Measurements from ENCODE around the gene LAMTOR5. TPM values are rescaled to one million over a fixed set of nuclear protein-coding genes. Genes with fewer than 3 reads are reported as not detected.

LAMTOR5 gene
- total RNA-seq, 2 donors from 2014 or later = 104 to 132 TPM

DNA sequence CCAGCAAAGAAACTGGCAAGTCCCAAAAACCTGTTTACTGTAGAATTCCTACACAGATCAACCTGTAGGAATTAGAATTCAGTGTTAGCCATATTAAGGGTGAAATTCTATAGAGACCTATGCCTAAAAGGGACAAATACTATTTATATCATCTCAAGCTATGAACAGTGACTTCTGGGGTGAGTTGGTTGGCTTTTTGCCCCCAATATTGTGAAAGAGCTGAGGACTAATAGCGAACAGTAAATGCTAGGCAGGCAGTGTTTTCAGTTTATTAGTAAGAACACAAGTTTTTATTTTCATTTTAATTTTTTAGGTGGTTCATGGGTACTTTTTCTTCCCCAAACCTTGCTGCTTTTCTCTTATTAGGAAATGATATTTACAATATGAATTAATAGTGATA is 32.0 kb downstream of the LAMTOR5 start:
- TF ChIP-seq, protein P1, sequence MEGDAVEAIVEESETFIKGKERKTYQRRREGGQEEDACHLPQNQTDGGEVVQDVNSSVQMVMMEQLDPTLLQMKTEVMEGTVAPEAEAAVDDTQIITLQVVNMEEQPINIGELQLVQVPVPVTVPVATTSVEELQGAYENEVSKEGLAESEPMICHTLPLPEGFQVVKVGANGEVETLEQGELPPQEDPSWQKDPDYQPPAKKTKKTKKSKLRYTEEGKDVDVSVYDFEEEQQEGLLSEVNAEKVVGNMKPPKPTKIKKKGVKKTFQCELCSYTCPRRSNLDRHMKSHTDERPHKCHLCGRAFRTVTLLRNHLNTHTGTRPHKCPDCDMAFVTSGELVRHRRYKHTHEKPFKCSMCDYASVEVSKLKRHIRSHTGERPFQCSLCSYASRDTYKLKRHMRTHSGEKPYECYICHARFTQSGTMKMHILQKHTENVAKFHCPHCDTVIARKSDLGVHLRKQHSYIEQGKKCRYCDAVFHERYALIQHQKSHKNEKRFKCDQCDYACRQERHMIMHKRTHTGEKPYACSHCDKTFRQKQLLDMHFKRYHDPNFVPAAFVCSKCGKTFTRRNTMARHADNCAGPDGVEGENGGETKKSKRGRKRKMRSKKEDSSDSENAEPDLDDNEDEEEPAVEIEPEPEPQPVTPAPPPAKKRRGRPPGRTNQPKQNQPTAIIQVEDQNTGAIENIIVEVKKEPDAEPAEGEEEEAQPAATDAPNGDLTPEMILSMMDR (conservative IDR thresholded peaks at IDR 0.05) = no peak
- Mint-ChIP-seq H3K4me1 (no peaks in the 10 kb centered on the region), H3K27ac (no peak overlapping the region), H3K9me3 (no peaks in the 10 kb centered on the region), H3K27me3 (ENCODE audit: insufficient read depth) (no peaks in the 10 kb centered on the region), H3K4me3 (no peak overlapping the region), H3K36me3 (ENCODE audit: low read depth) (peaks cover 39% of the 10 kb centered on the region)
- no peaks in the 10 kb centered on the region for H3K27me3 ChIP-seq (ENCODE audit: control insufficient read depth, insufficient read depth, low read length, poor library complexity, severe bottlenecking)
- H3K4me1 ChIP-seq (ENCODE audit: control insufficient read depth, insufficient read depth, low read length) = no peaks in the 10 kb centered on the region
- H3K4me3 ChIP-seq (ENCODE audit: low read length) = no peak overlapping the region
- 100% methylated on average over 1 of the region's 1 CpG; no CpG with 5 or more reads in 1 of the 2 experiments for WGBS, 2 experiments (ENCODE audit: insufficient coverage in 1 of 2, insufficient read length in 1 of 2)
- no peak for DNase-seq
- peaks cover 72% of the 10 kb centered on the region for H3K36me3 ChIP-seq (ENCODE audit: control insufficient read depth, insufficient read depth, low read length)
- no peaks in the 10 kb centered on the region for H3K9me3 ChIP-seq (ENCODE audit: control insufficient read depth, low read length)
- no peak overlapping the region for H3K27ac ChIP-seq (ENCODE audit: low read depth, low read length)
- H3K9ac ChIP-seq (ENCODE audit: extremely low read depth, low read length, poor library complexity, severe bottlenecking) = no peak overlapping the region

DNA sequence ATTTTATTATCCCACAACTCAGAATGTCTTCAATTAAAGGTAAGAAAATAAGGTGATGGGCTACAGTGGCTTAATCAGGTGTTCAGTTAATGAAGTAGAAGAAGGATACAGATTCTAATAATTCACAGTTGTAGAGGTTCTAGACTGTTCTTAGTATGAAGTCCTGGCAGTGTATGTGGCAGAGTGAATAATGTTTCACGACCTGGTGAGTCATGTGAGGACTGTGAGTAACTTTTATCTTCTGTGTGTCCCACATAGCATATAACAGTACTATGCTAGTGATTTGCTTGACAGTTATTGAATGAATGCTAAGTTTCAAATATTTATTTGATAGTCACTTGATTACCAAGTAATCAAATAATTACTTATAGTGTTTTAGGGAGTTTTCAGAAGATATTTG is 36.7 kb downstream of the LAMTOR5 start:
- Histone ChIP-seq H3K4me1 (ENCODE audit: control insufficient read depth, insufficient read depth, low read length) (no peaks in the 10 kb centered on the region), H3K27me3 (ENCODE audit: control insufficient read depth, insufficient read depth, low read length, poor library complexity, severe bottlenecking) (no peaks in the 10 kb centered on the region), H3K9me3 (ENCODE audit: control insufficient read depth, low read length) (no peaks in the 10 kb centered on the region), H3K4me3 (ENCODE audit: low read length) (no peak overlapping the region), H3K27ac (ENCODE audit: low read depth, low read length) (no peak overlapping the region), H3K36me3 (ENCODE audit: control insufficient read depth, insufficient read depth, low read length) (peaks cover 54% of the 10 kb centered on the region), H3K9ac (ENCODE audit: extremely low read depth, low read length, poor library complexity, severe bottlenecking) (no peak overlapping the region)
- no peaks in the 10 kb centered on the region for H3K4me1 Mint-ChIP-seq
- DNase-seq = no peak
- H3K36me3 Mint-ChIP-seq (ENCODE audit: low read depth) = peaks cover 19% of the 10 kb centered on the region
- H3K27ac Mint-ChIP-seq = peak overlapping the region; percentile 12
- H3K4me3 Mint-ChIP-seq = no peak overlapping the region
- TF ChIP-seq, protein P1 (conservative IDR thresholded peaks at IDR 0.05) = no peak
- no peaks in the 10 kb centered on the region for H3K27me3 Mint-ChIP-seq (ENCODE audit: insufficient read depth)
- H3K9me3 Mint-ChIP-seq = no peaks in the 10 kb centered on the region
- 93% methylated on average over 1 of the region's 1 CpG; no CpG with 5 or more reads in 1 of the 2 experiments for WGBS, 2 experiments (ENCODE audit: insufficient coverage in 1 of 2, insufficient read length in 1 of 2)

DNA sequence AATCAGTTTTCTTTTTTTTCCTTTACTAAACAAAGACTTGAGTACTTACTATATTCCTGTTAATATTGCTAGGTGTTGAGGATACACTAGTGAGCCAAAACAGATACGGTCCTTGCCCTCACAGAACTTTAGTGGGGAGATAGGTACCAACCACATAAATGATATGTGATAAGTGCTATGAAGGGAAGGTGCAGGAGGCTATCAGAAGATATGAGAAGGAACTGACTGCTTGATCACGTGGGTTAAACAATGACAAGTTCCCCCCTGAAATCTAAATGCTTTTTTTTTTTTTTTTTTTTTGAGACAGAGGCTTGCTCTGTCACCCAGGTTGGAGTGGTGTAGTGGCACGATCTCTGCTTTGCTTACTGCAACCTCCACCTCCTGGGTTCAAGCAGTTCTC is 43.3 kb downstream of the LAMTOR5 start:
- Histone ChIP-seq H3K36me3 (ENCODE audit: control insufficient read depth, insufficient read depth, low read length) (peaks cover 56% of the 10 kb centered on the region), H3K27me3 (ENCODE audit: control insufficient read depth, insufficient read depth, low read length, poor library complexity, severe bottlenecking) (no peaks in the 10 kb centered on the region), H3K27ac (ENCODE audit: low read depth, low read length) (no peak overlapping the region), H3K4me3 (ENCODE audit: low read length) (no peak overlapping the region), H3K9ac (ENCODE audit: extremely low read depth, low read length, poor library complexity, severe bottlenecking) (no peak overlapping the region), H3K4me1 (ENCODE audit: control insufficient read depth, insufficient read depth, low read length) (no peaks in the 10 kb centered on the region), H3K9me3 (ENCODE audit: control insufficient read depth, low read length) (no peaks in the 10 kb centered on the region)
- WGBS, 2 experiments (ENCODE audit: insufficient coverage in 1 of 2, insufficient read length in 1 of 2) = 95 to 100% methylated on average over 1 to 3 of the region's 3 CpGs
- Mint-ChIP-seq H3K36me3 (ENCODE audit: low read depth) (peaks cover 41% of the 10 kb centered on the region), H3K9me3 (no peaks in the 10 kb centered on the region), H3K27me3 (ENCODE audit: insufficient read depth) (no peaks in the 10 kb centered on the region), H3K4me1 (no peaks in the 10 kb centered on the region), H3K27ac (no peak overlapping the region), H3K4me3 (no peak overlapping the region)
- TF ChIP-seq, protein P1 (conservative IDR thresholded peaks at IDR 0.05) = no peak
- DNase-seq = no peak

Data from endodermal cell (in vitro differentiated cells).